Femur (tissue), 1 donor: ENCODE measurements around the gene KRABD2.
"Not testable (repeated sequence)": the region's sequence is repeated elsewhere in the genome, so short reads cannot be mapped to it uniquely, and the experiment has no call there.

Source experiments
- DNase-seq: peaks from one replicate; pipeline ENCODE4 v3.0.0-alpha.2; 2017

Gene KRABD2

GRCh38 chr17:8376271-8377067 is at the start of gene KRABD2:
TSS of gene KRABD2 (minus strand) at chr17:8376704.
- peak; percentile 95 for DNase-seq

GRCh38 chr17:8421571-8421970 is 45.1 kb upstream of the KRABD2 start:
- DNase-seq: no peak

- peak; percentile 74 for DNase-seq
Observed at GRCh38 chr17:8420041-8420934, 43.8 kb upstream of the KRABD2 start.

GRCh38 chr17:8419305-8419704 is 42.8 kb upstream of the KRABD2 start:
- DNase-seq: no peak

GRCh38 chr17:8418471-8418870 is 42.0 kb upstream of the KRABD2 start:
- no peak for DNase-seq

- no peak for DNase-seq
Observed at GRCh38 chr17:8417806-8418205, 41.3 kb upstream of the KRABD2 start.

GRCh38 chr17:8413938-8414337 is 37.4 kb upstream of the KRABD2 start:
- DNase-seq: no peak

GRCh38 chr17:8413328-8413727 is 36.8 kb upstream of the KRABD2 start:
- no peak for DNase-seq

GRCh38 chr17:8412089-8412488 is 35.6 kb upstream of the KRABD2 start:
- no peak for DNase-seq

- DNase-seq: no peak
Observed at GRCh38 chr17:8410883-8411238, 34.4 kb upstream of the KRABD2 start.

- DNase-seq: peak; percentile 93
Observed at GRCh38 chr17:8409966-8410882, 33.7 kb upstream of the KRABD2 start.

- no peak for DNase-seq
Observed at GRCh38 chr17:8408371-8408770, 31.9 kb upstream of the KRABD2 start.

- DNase-seq: no peak
Observed at GRCh38 chr17:8406174-8406573, 29.7 kb upstream of the KRABD2 start.

GRCh38 chr17:8405499-8406016 is 29.1 kb upstream of the KRABD2 start:
- DNase-seq: no peak

GRCh38 chr17:8402921-8403536 is 26.5 kb upstream of the KRABD2 start:
- DNase-seq: no peak

- no peak for DNase-seq
Observed at GRCh38 chr17:8401107-8401506, 24.6 kb upstream of the KRABD2 start.

- DNase-seq: no peak
Observed at GRCh38 chr17:8398980-8399379, 22.5 kb upstream of the KRABD2 start.

GRCh38 chr17:8397636-8398035 is 21.1 kb upstream of the KRABD2 start, which contains the start of gene RNF222:
TSS of gene RNF222 (minus strand) at chr17:8397827. CDS start at chr17:8393461, 4,366 bp downstream.
- DNase-seq: no peak

GRCh38 chr17:8394497-8394896 is 18.0 kb upstream of the KRABD2 start:
- not testable (repeated sequence) for DNase-seq

GRCh38 chr17:8393470-8394231 is 17.1 kb upstream of the KRABD2 start:
- DNase-seq: no peak
